Measurements from ENCODE around the gene ELMO1.

DNA sequence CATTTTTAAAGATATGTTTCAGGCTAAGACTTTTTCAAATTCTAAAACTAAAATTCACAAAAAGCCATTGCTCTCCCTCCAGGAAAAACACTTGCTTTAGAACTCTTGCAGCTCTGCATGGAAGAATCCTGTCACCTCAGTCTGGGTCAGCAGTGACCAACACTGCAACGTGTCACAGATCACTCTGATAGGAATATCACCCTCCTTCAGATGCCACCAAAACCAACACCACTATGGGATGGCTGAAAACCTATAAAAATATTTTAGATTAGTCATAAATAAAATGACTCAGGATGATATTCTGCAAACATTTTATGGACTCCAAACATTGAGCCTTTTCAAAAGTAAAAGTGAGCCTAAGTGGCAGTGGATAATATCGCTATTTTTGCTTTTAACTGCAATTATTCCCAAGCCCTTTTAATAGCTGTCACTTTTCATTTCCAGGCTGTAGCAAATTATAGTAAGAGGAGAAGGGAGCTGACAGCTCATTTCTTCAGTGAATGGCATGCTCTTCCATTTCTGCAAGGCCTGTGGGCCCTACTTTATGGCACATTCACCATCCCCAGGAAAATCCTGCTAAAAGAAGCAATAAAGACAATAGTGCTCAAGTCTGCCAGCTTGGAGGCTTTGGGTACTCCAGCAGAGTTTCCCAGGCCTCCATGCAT lies 21.3 kb downstream of the ELMO1 start:
- TF ChIP-seq TAF1 (IDR thresholded peaks at IDR 0.05; ENCODE audit: borderline replicate concordance, low read depth, low read length) (no peak), POLR2A (IDR thresholded peaks at IDR 0.05; ENCODE audit: low read depth, low read length) (no peak)

All from GM12892 (cell line).